HL-60/S4 treated with retinoic acid at 250 ng/mL for 4 days and 3 days (cell line): Measurements from ENCODE around the gene NRTN.
"Not testable (repeated sequence)": the region's sequence is repeated elsewhere in the genome, so short reads cannot be mapped to it uniquely, and the experiment has no call there.

Source experiments
- in situ Hi-C: fragments of 300-500 bp; cut with MboI; formaldehyde crosslinking; loops from 2 replicates; pipeline ENCODE4 v1.7.0; 2022; ENCODE audit warnings: low sequenced_read_pairs

The NRTN gene

GRCh38 chr19:5804516-5805461 is at the start of gene NRTN:
Gene NRTN (plus strand): TSS chr19:5805067. CDS start chr19:5824166, 19,099 bp downstream.
- in situ Hi-C loops, result loop anchor here (10.0 kb wide), 1 partner anchor 220 kb away; no protein-coding TSS in a partner anchor

- in situ Hi-C loops, result no loop called here
These were observed 42.2 kb upstream of the NRTN start for GRCh38 chr19:5762608-5763217.

- in situ Hi-C loops, result no loop called here
These were observed 39.6 kb upstream of the NRTN start for GRCh38 chr19:5765220-5765619.

- in situ Hi-C loops, result no loop called here
These were observed 36.9 kb upstream of the NRTN start for GRCh38 chr19:5767949-5768348.

- in situ Hi-C loops, result no loop called here
These were observed 32.5 kb upstream of the NRTN start for GRCh38 chr19:5772416-5772815.

- in situ Hi-C loops, result no loop called here
These were observed 31.6 kb upstream of the NRTN start for GRCh38 chr19:5773276-5773675.

- in situ Hi-C loops, result no loop called here
These were observed 29.9 kb upstream of the NRTN start for GRCh38 chr19:5774921-5775320.

GRCh38 chr19:5775668-5776309 is 29.1 kb upstream of the NRTN start:
- in situ Hi-C loops, result no loop called here

GRCh38 chr19:5778402-5778801 is 26.5 kb upstream of the NRTN start:
- in situ Hi-C loops, result no loop called here

- in situ Hi-C loops, result not testable (repeated sequence)
These were observed 24.0 kb upstream of the NRTN start for GRCh38 chr19:5780916-5781315.

- in situ Hi-C loops, result no loop called here
These were observed 22.5 kb upstream of the NRTN start for GRCh38 chr19:5782322-5782721.

GRCh38 chr19:5782945-5783919 is 21.6 kb upstream of the NRTN start:
- in situ Hi-C loops, result no loop called here

GRCh38 chr19:5784581-5785147 is 20.2 kb upstream of the NRTN start, which contains the start of gene PRR22:
Gene PRR22 (minus strand): TSS chr19:5784746. CDS start chr19:5784660, 86 bp downstream.
- in situ Hi-C loops, result no loop called here

- in situ Hi-C loops, result no loop called here
These were observed 19.4 kb upstream of the NRTN start for GRCh38 chr19:5785423-5785822.

GRCh38 chr19:5786593-5787408 is 18.1 kb upstream of the NRTN start:
- in situ Hi-C loops, result no loop called here

GRCh38 chr19:5787409-5788182 is 17.3 kb upstream of the NRTN start:
- in situ Hi-C loops, result no loop called here

GRCh38 chr19:5788422-5788821 is 16.4 kb upstream of the NRTN start:
- in situ Hi-C loops, result no loop called here

- in situ Hi-C loops, result no loop called here
These were observed 15.5 kb upstream of the NRTN start for GRCh38 chr19:5789351-5789761.
